ENCODE measurements around the gene PLEKHA1. TPM values are rescaled to one million over a fixed set of nuclear protein-coding genes. Genes with fewer than 3 reads are reported as not detected.

Gene PLEKHA1
- total RNA-seq = 19.3 and 28.0 TPM in 2 replicates

DNA sequence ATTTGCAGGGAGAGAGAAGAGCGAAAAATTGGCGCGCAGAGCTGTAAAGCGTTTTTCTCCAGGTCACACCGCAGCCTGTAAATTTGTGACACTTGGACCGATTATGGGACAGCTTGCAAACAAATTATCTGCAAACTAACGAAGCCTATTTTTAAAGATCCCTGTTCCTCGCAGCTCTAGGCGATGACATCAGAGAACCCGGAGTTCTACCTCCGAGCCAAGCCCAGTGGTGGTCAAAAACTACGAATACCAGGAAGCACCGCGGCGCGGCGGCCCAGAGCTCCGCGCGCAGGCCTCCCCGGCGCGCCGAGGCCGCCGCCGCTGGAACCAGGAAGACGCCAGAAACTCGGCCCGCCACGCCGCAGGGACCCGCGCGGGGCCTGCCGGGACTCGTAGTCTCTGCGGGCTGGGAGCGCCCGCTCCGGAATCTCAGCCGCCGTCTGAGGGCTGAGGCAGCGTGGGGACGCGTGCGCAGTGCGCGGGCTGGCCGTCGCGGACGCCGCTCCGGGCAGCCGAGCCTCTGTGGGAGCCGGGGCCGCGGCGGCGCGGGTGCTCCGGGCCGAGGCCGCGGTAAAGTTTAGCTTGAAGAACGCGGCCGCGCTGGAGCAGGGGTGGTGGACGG, at the start of gene PLEKHA1:
TSS of gene PLEKHA1 (plus strand) at position 472 of the 622 bp plus-strand sequence. CDS start 18,493 bp downstream, outside the sequence.

DNA sequence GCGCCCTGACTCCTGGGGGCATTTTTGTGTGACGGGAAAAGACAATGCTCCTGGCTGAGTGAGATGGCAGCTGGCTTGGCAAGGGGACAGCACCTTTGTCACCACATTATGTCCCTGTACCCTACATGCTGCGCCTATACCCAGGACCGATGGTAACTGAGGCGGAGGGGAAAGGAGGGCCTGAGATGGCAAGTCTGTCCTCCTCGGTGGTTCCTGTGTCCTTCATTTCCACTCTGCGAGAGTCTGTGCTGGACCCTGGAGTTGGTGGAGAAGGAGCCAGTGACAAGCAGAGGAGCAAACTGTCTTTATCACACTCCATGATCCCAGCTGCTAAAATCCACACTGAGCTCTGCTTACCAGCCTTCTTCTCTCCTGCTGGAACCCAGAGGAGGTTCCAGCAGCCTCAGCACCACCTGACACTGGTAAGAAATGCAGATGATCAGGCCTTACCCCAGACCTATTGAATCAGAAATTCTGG, 80.1 kb downstream of the PLEKHA1 start, which contains the start of gene ARMS2:
TSS of gene ARMS2 (plus strand) at position 51 of the 478 bp plus-strand sequence. CDS start at position 126, 75 bp downstream.

DNA sequence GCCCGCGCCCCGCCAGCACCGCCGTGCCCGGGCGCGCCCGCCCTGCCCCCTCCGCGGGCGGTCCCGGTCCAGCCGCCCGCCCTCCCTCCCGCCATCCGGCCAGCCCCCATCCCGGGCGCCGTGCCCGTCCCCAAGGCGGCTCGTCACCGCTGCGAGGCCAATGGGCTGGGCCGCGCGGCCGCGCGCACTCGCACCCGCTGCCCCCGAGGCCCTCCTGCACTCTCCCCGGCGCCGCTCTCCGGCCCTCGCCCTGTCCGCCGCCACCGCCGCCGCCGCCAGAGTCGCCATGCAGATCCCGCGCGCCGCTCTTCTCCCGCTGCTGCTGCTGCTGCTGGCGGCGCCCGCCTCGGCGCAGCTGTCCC, 86.8 kb downstream of the PLEKHA1 start, which contains the start of gene HTRA1:
TSS of gene HTRA1 (plus strand) at position 187 of the 362 bp plus-strand sequence. CDS start at position 287, 100 bp downstream.

Other genes with a start within 250 kb of the PLEKHA1 start
- gene BTBD16, start 103.4 kb upstream of the PLEKHA1 start, total RNA-seq = not detected in 2 replicates
- gene ARMS2, start 79.9 kb downstream of the PLEKHA1 start, total RNA-seq = not detected in 2 replicates
- gene HTRA1, start 86.8 kb downstream of the PLEKHA1 start, total RNA-seq = 227 and 344 TPM in 2 replicates
- not detected in 2 replicates for gene DMBT1, start 186.0 kb downstream of the PLEKHA1 start, total RNA-seq

Measured in smooth muscle cell of the umbilical artery (primary cell).